ENCODE data around the gene SERPINA4. TPM values are rescaled to one million over a fixed set of nuclear protein-coding genes. Genes with fewer than 3 reads are reported as not detected.

SERPINA4 gene
- total and polyA plus RNA-seq, 2 of the 13 experiments (the other 11 are each of a cell fraction or from before 2014, with no cell fraction given) = 39.1 to 57.8 TPM

DNA sequence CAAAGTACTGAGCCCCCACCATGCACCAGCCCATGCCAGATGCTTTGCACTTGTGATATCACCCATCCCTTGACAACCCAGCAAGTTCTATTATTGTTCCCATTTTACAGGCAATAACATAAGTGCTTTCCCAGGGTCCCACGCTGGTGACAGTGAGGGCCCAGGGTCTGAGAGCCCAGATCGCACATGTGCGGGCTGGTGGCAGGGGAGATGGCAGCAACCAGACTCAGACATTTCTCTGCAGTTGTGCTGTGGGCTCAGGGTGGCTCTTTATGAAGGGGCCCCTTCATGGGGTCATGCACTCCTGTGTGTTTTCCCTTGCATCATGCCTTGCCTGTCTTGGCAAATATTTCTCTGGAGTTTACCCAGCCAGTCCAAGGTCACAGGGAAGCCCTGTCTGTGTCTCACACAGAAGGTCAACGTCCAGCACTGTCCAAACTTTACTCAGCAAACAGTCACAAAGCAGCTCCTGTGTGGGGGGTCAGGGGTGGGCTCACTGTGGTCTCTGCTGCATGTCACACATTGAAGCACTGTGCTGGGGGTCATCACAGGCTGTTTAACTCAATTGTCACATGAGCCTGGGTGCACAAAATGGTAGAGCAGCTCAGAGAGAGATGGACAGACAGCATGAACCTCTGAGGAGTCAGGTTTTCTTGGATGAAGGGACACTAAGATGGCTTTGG, 32.6 kb downstream of the SERPINA4 start (continued):
- TF ChIP-seq, protein P1, sequence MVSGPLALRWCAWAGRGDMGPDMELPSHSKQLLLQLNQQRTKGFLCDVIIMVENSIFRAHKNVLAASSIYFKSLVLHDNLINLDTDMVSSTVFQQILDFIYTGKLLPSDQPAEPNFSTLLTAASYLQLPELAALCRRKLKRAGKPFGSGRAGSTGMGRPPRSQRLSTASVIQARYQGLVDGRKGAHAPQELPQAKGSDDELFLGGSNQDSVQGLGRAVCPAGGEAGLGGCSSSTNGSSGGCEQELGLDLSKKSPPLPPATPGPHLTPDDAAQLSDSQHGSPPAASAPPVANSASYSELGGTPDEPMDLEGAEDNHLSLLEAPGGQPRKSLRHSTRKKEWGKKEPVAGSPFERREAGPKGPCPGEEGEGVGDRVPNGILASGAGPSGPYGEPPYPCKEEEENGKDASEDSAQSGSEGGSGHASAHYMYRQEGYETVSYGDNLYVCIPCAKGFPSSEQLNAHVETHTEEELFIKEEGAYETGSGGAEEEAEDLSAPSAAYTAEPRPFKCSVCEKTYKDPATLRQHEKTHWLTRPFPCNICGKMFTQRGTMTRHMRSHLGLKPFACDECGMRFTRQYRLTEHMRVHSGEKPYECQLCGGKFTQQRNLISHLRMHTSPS (CRISPR knock-in tag; IDR thresholded peaks at IDR 0.05; ENCODE audit: low read depth) = peak; percentile 94
- peak; percentile 84; the same call in 1 of the 2 replicates for TF ChIP-seq FOSL1 (CRISPR knock-in tag; IDR thresholded peaks at IDR 0.05; ENCODE audit: borderline replicate concordance)
- TF ChIP-seq FOSL2 (CRISPR knock-in tag; IDR thresholded peaks at IDR 0.05) = peak; percentile 97
- TF ChIP-seq FOXK1 (CRISPR knock-in tag; IDR thresholded peaks at IDR 0.05; ENCODE audit: borderline replicate concordance, low read depth) = peak; percentile 100
- no peak for TF ChIP-seq HDAC6 (IDR thresholded peaks at IDR 0.05; ENCODE audit: low read depth, low read length)
- TF ChIP-seq ZNF343 (CRISPR knock-in tag; IDR thresholded peaks at IDR 0.05) = no peak; the same call in 1 of the 2 replicates
- TF ChIP-seq STAT5B (CRISPR knock-in tag; IDR thresholded peaks at IDR 0.05) = peak; percentile 93
- peak; percentile 98 for TF ChIP-seq KDM6A (CRISPR knock-in tag; IDR thresholded peaks at IDR 0.05; ENCODE audit: low read depth)
- TF ChIP-seq XBP1 (CRISPR knock-in tag; IDR thresholded peaks at IDR 0.05) = no peak
- peak; percentile 97 for TF ChIP-seq TGIF2 (CRISPR knock-in tag; IDR thresholded peaks at IDR 0.05)
- TF ChIP-seq ZNF124 (CRISPR knock-in tag; IDR thresholded peaks at IDR 0.05) = peak; percentile 97
- no peak for TF ChIP-seq ZNF253 (CRISPR knock-in tag; IDR thresholded peaks at IDR 0.05; ENCODE audit: borderline replicate concordance)
- TF ChIP-seq ZMYM4 (CRISPR knock-in tag; IDR thresholded peaks at IDR 0.05) = peak; percentile 91
- TF ChIP-seq HDAC1 (CRISPR knock-in tag; IDR thresholded peaks at IDR 0.05) = peak; percentile 100
- peak; percentile 2; the same call in 1 of the 2 replicates for TF ChIP-seq MAZ (IDR thresholded peaks at IDR 0.05; ENCODE audit: borderline replicate concordance, low read depth, low read length)
- peak; percentile 91 for TF ChIP-seq MAZ (CRISPR knock-in tag; IDR thresholded peaks at IDR 0.05; ENCODE audit: low read depth)
- peak; percentile 54 for TF ChIP-seq XRCC5 (optimal IDR thresholded peaks at IDR 0.05; ENCODE audit: low read length)
- TF ChIP-seq, protein P2, sequence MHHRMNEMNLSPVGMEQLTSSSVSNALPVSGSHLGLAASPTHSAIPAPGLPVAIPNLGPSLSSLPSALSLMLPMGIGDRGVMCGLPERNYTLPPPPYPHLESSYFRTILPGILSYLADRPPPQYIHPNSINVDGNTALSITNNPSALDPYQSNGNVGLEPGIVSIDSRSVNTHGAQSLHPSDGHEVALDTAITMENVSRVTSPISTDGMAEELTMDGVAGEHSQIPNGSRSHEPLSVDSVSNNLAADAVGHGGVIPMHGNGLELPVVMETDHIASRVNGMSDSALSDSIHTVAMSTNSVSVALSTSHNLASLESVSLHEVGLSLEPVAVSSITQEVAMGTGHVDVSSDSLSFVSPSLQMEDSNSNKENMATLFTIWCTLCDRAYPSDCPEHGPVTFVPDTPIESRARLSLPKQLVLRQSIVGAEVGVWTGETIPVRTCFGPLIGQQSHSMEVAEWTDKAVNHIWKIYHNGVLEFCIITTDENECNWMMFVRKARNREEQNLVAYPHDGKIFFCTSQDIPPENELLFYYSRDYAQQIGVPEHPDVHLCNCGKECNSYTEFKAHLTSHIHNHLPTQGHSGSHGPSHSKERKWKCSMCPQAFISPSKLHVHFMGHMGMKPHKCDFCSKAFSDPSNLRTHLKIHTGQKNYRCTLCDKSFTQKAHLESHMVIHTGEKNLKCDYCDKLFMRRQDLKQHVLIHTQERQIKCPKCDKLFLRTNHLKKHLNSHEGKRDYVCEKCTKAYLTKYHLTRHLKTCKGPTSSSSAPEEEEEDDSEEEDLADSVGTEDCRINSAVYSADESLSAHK (CRISPR knock-in tag; IDR thresholded peaks at IDR 0.05; ENCODE audit: borderline replicate concordance) = no peak
- peak; percentile 98 for TF ChIP-seq SOX13 (IDR thresholded peaks at IDR 0.05)
- peak in 1 of 2 experiments; percentile 98; a peak in 2 of 4 replicates for TF ChIP-seq SOX13 (CRISPR knock-in tag; conservative IDR thresholded peaks at IDR 0.05 in 1 of 2, IDR thresholded peaks at IDR 0.05 in 1 of 2)

Data from HepG2 (cell line).